CD4-positive, alpha-beta T cell treated with Interleukin-2 at 100 ng/mL for 4 hours (primary cell): Measurements from ENCODE around the gene ABCD2.
"Not testable (repeated sequence)": the region's sequence is repeated elsewhere in the genome, so short reads cannot be mapped to it uniquely, and the experiment has no call there.

ENCODE experiments used
- DNase-seq: peaks from one replicate; pipeline ENCODE4 v3.0.0-alpha.2; 2020; ENCODE audit warnings: low spot score

The ABCD2 gene

DNA sequence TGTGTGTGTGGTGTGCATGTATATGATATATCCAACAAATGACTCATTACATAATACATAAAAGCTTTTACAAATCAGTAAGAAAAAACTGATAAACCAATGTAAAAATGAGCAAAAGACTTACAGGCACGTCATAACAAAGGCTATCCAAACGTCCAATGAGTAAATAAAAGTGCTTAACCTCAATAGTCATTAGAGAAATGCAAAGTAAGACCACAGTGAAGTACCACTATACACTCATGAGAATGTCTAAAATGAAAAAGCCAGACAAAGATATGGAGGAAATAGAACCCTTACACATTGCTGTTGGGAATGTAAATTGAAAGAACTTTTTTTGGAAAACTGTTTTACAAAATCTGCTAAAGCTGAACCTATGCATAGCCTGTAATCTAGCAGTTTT is 7.8 kb downstream of the ABCD2 start:
- DNase-seq, result no peak

DNA sequence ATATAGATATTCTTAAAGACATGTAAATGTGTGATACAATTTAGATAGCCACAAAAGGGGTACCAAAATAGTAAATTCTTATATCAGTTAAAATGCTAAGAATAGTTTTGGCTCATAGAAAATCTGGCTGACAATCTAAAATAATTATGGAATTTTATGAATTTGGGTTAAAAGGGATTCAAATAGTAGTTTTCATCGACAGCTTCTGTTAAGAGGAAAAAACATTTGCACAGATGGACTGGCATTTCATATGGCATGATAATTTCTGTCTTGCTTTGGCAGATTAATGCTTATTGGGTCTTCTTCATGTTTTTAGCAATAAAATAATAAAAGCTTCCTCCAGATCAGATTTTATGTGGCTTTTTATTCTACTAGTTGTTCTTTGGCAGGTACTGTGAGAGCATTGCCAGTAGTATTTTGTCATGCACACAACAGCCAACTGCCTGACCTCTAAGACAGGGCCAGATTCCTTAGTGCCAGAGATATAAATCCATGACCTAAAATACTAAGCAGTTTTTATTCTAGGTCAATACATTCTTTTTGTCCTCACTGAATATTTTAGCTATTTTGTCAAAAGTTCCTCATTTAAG is 9.1 kb downstream of the ABCD2 start:
- no peak for DNase-seq

DNA sequence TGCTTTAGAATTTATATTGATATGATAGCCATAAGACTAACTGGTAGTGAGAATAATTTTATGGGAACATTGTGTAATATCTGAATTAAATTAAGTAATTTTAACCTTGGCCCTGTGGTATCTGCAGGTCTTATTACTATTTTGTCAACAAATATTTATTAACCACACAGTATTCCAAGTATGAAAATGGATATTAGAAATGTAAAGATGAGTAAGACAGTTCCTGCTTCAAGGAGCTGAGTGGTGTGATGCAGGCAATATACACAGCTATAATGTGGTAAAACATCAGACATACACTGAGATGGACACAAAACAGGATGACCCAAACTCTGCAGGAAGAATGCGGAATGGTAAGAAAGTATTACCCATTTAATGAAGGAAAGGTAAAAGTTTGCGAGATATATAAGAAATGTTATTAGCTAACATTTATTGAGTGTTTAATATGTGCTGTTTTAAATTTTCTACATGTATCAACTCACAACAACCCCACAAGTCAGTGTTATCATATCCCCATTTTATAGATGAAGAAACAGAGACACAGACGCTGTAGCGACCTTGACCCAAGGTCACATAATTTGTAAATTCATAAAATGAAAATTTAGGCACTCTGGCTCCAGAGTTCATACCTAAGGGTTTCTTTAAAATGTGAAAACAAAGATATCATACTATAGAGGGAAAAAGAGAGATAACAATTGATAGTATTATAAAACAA is 12.7 kb downstream of the ABCD2 start:
- DNase-seq, result no peak

DNA sequence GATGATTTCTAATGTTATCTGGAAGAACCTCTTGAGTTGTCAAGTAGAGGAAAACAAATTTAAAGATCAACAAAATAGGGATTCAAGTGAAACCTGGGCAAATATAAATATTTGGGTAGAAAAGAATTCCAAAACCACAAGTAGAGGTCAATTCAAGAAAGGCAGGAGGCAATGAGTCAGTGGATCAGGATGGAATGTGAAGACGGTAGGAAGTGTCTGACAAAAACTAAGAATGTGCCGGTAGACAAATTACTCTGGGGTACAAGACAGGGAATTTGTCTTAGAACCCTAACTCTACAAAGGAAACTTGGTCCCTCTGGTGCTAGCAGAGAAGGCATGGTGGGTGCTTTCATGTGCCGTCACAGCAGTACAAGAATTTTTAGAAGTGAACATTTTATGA is 13.6 kb downstream of the ABCD2 start:
- DNase-seq, result no peak

DNA sequence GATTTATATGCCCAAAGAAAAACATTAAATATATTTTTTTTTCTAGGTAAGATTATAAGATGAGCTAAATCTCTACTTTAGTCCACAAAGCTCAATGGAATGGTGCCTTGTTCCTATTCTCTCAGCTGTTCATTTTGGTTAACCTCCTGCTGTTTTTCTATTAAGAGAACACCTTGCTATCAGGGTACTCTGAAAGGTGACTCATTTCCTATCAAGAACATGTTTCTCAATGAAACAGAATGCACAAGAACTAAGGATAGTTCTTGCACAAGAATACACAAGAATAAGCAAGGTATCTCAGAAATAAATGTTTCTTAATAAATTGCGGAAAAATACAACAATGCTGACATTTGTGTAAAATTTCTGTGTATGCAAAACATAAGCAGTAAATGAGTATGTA is 14.1 kb downstream of the ABCD2 start:
- no peak for DNase-seq

DNA sequence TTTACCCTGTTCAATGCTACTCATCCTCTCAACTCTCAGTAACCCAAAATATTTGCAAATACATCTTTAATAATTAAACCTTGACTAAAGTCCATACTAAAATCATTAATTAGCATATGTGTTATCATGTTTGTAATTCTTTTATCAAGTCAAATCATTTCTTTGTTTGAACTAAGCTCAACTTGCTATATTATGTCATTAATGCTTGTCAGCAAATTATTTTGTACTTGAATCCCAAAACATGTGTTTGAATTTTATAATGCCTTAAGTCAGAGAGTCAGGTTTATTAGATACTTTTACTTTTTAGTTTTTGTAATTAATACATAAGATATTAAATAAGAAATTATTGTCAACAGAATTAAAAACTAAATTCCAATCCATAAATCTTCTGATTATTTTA is 16.5 kb downstream of the ABCD2 start:
- no peak for DNase-seq

DNA sequence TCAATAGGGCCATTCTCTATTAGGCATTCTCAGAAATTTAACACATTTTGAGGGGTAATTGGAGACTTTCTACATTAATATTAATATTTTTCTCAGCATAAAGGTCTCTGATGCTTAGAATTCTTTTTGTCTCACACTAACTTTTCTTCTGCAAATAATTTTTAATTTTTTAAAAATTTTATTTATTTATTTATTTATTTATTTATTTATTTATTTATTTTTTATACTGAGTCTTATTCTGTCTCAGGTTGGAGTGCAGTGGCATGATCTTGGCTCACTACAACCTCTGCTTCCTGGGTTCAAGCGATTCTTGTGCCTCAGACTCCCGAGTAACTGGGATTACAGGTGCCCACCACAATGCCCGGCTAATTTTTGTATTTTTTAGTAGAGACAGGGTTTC is 17.7 kb downstream of the ABCD2 start:
- not testable (repeated sequence) for DNase-seq

DNA sequence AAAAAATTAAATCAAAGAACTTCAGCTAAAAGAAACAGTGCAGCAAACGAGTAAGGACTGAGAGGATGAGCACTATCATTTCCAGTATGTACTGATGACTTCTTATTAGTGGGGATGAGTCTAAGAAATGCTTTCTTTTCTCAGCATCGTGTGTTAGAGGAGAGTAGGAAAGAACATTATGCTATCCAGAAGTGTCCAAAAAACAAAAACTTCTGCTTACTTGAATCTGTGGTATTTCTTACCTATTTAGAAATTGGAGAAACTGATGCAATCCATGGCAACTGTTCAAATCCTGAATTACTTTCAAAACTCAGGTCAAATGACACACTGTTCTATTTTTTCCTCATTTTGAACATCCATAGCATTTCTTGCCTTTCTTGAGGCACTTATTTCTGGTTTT is 23.7 kb downstream of the ABCD2 start:
- DNase-seq, result no peak

DNA sequence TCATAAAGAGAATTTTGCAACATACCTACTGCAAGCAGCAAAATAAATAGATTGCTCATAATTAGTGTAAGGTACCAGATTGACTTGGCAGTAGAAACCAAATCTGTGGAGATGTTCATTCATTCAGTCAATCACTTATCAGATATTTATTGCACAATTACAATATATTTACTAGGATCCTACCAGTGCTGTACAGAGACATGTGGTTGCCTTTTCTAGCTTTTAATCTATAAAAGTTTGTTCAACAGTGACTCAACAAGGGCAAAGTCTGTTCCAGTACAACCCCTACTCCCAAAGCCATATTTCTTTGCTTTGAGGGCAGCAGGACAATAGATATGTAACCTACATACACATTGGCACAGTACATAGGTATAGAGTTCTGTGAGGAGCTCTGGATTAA is 27.3 kb downstream of the ABCD2 start:
- no peak for DNase-seq

DNA sequence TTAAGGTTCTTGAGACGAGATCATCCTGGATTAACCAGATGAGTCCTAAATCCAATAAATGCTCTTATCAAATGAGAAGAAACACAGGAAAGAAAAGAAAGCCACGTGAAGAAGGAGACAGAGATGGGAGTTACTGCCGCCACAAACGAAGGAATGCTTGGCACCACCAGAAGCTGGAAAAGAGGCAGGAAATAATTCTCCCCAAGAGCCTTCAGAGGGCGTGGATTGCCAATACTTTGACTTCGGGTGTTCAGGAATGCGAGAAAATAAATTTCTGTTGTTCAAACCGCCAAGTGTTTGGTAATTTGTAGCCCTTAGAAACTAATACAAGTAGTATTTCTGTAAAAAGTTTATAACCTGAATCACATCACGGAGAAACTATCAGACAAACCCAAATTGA is 31.3 kb downstream of the ABCD2 start:
- DNase-seq, result no peak

DNA sequence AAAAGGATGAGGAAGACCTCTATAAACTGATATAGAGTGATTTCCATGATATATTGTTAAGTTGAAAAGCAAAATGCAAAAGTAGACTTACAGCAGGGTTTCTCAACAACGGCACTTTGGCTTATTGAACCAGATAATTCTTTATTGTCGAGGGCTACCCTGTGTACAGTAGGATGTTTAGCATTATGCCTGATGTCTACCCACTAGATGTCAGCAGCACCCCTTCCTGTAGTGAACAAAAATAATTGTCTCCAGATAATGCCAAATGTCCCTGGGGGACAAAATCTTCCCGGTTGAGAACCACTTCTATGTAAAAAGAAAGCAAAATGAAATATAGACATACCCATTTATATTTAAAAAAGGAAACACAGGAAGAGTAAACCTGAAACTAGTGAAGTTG is 32.4 kb downstream of the ABCD2 start:
- peak; percentile 62 for DNase-seq

DNA sequence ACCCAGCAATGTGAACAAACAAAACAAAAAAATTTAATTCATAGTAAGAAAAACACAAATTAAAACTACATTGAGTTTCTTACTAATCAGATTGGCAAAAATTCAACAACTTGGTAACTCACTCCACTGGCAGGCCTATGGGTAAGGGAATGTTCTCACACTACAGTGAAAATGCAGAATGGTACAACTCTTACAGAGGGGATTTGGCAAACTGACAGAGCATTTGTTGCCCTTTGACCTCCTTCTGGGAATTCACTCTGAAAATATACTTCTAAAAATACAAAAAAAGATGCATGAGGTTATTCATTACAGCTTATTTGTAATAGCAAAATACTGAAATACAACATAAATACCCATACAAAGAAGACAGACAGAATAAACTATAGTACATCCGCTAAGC is 32.8 kb downstream of the ABCD2 start:
- DNase-seq, result no peak

DNA sequence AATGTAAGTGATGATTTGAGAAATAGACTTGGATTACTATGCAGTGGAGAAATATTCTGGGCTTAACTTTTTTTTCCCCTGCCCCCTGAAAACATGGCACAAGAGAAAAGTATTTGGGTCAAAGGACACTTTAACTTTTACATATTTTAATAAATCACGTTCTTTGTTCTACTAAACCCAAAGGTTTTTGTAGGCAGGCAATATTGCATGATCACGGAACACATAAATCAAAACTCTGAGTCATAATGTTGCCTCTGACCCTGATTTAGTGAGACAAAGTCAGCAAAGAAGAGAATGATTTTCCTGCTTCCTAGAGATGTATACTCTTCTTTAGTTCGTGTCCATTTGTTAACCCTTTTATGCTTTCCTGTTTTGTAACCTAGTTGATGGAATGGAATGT is 38.0 kb downstream of the ABCD2 start:
- DNase-seq, result no peak

DNA sequence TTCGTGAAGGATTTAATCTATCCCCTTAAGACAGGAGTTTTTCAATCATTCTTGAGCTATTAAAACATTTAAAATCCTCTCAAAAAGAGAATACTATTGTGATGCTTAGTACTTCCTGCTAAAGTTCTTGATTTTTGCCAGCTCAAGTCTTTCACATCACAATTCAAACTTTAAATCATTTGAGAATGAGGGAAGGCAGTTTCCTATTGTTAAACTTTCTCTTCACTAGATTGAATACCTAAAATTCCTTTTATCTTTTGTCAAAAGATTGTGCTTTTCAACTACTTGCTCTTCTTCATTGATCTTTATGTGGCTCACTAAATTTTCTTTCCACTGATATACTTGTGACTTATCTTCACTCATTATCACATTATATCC is 44.1 kb downstream of the ABCD2 start:
- DNase-seq, result no peak

DNA sequence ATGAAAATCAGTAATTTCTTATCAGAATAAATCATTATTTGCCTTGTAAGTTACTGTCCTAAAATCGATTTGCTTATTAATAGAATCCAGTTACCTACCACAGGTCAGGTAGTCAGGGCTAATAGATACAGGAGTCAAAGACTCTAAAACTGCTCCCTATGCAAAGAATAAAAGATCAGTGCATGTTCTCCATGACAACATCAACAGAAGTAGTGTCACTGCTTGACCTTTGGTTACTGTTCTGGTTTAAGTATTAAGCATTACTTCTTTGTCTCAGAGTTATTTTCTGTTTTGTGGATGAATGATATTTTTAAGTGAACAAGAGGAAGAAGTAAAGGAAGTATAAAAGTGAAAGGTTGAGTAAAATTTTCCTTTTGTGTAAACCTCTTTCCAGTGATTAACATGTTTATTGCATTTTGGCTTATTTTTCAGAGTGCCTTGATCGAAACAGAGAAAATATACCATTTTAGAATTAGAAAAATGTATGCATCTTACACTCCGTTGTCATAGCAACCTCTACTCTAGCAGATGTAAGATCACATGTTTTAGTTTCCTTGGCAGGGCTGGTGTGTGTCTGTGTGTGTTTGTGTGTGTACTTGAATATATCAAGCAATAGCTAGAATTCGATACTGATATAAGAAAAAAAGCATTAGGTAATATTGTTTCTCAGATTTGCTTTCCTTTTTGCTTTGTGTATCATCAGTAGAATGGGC is 44.7 kb downstream of the ABCD2 start:
- DNase-seq, result no peak

DNA sequence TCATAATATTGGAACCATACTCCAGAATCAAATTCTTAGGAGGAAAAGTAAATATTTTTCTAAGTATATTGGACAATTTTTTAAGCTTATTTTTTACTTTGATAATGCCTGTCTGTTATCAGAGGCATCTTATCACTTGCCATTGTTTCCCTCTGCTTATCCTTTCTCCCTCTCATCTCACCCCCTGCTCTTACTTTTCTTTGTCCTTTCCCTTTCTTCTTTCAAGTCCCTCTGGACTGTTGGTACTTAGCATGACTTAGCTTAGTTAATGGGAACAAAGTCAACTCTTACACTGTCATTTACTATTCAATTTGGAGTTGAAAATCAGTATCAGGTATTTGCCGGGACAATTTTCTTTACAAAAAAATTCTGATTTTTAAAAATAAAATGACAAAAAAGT is 45.2 kb downstream of the ABCD2 start:
- no peak for DNase-seq

DNA sequence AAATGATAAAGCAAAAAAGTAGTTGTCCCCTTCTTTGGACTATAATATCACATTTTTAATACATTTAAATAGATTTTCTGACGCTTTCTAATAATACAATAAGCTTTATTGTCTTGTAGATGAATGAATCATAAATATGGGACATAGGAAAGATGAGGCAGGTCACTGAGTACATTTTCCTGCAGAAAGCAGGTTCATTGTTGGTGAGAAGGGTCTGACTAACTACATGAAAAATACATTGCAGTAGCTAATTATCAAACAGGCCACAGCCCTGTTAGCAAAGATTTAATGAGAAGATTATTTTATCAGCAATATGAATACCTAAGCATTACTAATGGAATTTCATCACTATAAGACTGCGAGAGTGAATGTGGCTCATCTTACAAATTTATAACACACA is 45.6 kb downstream of the ABCD2 start:
- no peak for DNase-seq

DNA sequence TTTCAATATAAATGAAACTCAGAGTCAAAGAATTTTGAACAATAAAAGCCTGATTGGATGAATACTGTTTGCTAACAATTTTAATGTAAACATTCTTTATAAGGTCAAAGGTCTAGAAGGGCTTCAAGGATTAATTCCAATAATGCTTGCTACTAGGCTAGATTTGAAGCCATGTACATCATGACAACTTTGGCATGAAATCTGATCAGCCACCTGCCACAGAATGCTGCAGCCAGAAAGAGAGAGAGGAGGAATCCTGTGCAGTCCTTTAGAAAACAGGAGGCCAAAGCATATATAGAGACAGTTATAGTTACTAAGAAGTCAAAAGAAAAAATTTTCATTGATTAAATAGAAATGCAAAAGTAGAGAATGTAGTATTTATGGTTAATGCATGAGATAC is 47.1 kb downstream of the ABCD2 start:
- no peak for DNase-seq

DNA sequence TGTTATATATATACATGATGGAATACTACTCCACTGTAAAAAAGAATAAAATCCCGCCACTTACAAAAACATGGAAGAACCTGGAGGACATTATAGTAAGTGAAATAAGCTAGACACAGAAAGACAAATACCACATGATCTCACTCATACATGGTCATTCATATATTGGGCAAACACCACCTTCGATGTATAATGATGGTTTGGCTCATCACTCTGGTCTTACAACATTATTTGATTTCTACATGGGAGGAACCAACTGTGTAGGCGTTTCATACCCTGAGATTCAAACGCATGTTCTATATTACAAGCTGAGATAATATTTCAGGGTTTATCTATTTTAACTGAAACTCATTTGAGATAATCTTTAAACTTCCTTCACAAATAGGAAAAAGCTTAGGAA is 48.3 kb downstream of the ABCD2 start:
- DNase-seq, result no peak

DNA sequence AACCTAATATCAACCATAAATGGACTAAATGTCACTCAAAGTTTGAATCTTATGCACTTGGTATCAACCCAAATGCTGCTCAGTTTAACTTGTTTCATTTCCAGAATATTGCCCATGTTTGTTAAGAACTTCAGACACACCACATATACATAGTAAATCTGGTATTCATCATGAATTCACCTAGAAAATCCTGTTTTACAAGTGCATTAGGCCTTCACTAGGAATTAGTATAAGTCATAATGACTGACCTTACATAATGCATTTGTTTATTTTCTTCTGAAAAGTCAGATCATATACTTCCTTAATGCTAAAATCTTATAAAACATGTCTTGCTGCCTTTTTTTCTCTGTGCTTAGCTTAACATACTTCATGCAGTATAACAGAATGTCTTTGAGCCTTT is 66.1 kb downstream of the ABCD2 start:
- no peak for DNase-seq

DNA sequence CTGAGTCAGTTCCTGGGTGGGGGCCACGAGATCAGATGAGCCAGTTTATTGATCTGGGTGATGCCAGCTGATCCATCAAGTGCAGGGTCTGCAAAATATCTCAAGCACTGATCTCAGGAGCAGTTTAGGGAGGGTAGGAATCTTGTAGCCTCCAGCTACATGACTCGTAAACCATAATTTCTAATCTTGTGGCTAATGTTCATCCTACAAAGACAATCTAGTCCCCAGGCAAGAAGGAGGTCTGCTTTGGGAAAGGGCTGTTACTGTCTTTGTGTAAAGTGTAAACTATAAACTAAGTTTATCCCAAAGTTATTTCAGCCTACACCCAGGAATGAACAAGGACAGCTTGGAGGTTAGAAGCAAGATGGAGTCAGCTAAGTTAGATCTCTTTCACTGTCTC is 75.4 kb downstream of the ABCD2 start:
- not testable (repeated sequence) for DNase-seq

DNA sequence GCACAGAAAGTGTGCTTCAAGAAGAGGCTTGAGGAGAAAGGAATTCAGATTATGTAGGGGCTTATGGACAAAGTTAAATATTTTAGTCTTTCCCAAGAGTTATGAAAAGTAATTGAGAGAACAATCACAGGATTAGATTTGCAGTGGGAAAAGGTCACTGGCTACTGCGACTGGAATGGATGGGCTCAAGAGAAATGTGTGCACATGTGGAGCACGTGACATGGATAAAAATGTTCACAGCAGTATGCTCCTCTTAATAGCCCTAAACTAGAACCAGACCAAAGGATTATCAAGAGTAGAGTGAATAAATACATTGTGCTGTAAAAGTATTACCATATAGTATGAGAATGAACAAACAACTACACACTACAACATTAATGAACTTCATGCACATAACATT is 78.1 kb downstream of the ABCD2 start:
- DNase-seq, result no peak

DNA sequence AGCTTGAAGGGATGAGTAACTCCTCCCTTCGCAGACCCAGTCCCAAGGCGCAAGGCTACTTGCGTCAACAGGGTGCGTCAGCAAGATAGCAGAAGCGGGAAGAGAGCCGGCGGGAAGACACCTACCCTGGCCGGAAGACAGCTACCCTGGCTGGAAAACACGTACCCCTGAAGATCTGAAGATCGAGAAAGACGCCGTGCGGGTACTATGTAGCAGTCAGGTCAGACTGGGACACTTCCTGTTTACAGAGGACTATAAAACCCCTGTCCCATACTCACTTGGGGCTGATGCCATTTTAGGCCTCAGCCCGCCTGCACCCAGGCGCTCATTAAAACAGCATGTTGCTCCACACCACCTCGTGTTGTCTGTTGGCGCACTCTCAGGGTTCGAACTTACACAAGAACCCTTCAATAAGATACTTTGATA is 80.9 kb downstream of the ABCD2 start:
- DNase-seq, result no peak

DNA sequence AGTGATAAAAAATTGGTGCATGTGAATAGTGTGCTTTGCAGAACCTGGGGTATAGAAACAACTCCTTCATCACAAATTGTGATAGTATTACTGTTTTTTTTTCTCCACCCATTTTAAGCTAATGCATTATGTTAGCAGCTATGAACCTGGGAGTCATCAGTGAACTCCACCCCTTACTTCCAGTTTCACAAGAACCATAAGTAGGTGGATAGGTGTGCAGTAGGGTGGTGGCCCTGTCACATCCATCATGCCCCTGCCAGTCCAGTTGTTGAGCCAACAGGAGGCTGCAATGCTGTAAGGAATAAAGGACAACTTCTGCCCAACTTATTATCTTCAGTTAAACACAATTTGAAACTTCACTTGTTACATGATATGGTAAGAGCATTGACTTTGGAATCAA is 85.7 kb downstream of the ABCD2 start:
- DNase-seq, result no peak
